ENCODE results near the gene RIMS1.

- no peak for TF ChIP-seq CTCF (IDR thresholded peaks at IDR 0.05; ENCODE audit: low read depth, low read length)
- no peak for TF ChIP-seq EZH2phosphoT487 (IDR thresholded peaks at IDR 0.05; ENCODE audit: low read depth)
Observed at GRCh38 chr6:72348926-72349325, 462.6 kb downstream of the RIMS1 start.

Data from OCI-LY3 (cell line).